HepG2 (cell line): ENCODE data around the gene RRBP1. TPM values are rescaled to one million over a fixed set of nuclear protein-coding genes. Genes with fewer than 3 reads are reported as not detected.

Source experiments
- GTF3A ChIP-seq: sonication (generic); formaldehyde crosslinking; conservative IDR thresholded peaks from 2 replicates; pipeline ENCODE4 v1.4.0; 2020; ENCODE audit warnings: mild to moderate bottlenecking, missing genetic modification reagents
- HHEX ChIP-seq: IDR thresholded peaks from 2 replicates; pipeline ENCODE4 v1.6.1; 2016; ENCODE audit warnings: control low read depth
- NCOA5 ChIP-seq: sonication (generic); formaldehyde crosslinking; IDR thresholded peaks from 2 replicates; pipeline ENCODE4 v1.4.0; 2020; ENCODE audit warnings: missing genetic modification reagents
- NR2F1 ChIP-seq, 2 experiments: fragments of 450-650 bp in 1 of 2; formaldehyde crosslinking in 1 of 2; IDR thresholded peaks; 2 replicates each; pipeline versions ENCODE4 v1.5.0 to v1.6.1; 2016 to 2020; ENCODE audit warnings: mild to moderate bottlenecking in 1 of 2, missing compliant biosample characterization in 1 of 2, missing genetic modification reagents in 1 of 2, moderate library complexity in 1 of 2
- PATZ1 ChIP-seq: sonication (generic); formaldehyde crosslinking; IDR thresholded peaks from 2 replicates; pipeline ENCODE4 v1.4.0; 2020; ENCODE audit warnings: missing genetic modification reagents
- SNRNP70 ChIP-seq: fragments of 200-400 bp; formaldehyde crosslinking; IDR thresholded peaks from 2 replicates; pipeline ENCODE4 v1.6.1; 2017; ENCODE audit warnings: mild to moderate bottlenecking, low read depth, low read length, moderate library complexity
- SPEN ChIP-seq: sonication (generic); formaldehyde crosslinking; IDR thresholded peaks from 2 replicates; pipeline ENCODE4 v1.5.1; 2020; ENCODE audit warnings: low read depth, mild to moderate bottlenecking, missing genetic modification reagents
- SRSF1 ChIP-seq: fragments of 200-400 bp; formaldehyde crosslinking; optimal IDR thresholded peaks from 2 replicates; pipeline ENCODE3; 2017; ENCODE audit warnings: mild to moderate bottlenecking, low read depth, low read length, moderate library complexity
- SRSF9 ChIP-seq: fragments of 200-400 bp; formaldehyde crosslinking; IDR thresholded peaks from 2 replicates; pipeline ENCODE4 v1.6.1; 2018; ENCODE audit warnings: borderline replicate concordance, mild to moderate bottlenecking, low read depth, low read length; ENCODE audit not compliant: insufficient read depth, poor library complexity, severe bottlenecking
- TAF15 ChIP-seq: fragments of 200-400 bp; formaldehyde crosslinking; IDR thresholded peaks from one replicate; pipeline ENCODE4 v1.6.1; 2018; ENCODE audit warnings: mild to moderate bottlenecking, low read depth, low read length; ENCODE audit not compliant: poor library complexity, severe bottlenecking
- ZFYVE20 ChIP-seq: sonication (generic); formaldehyde crosslinking; IDR thresholded peaks from 2 replicates; pipeline ENCODE4 v1.8.0; 2023; ENCODE audit warnings: low read depth, mild to moderate bottlenecking, moderate library complexity, missing genetic modification reagents, borderline replicate concordance
- ZGPAT ChIP-seq: IDR thresholded peaks from 2 replicates; pipeline ENCODE4 v1.6.1; 2016; ENCODE audit warnings: mild to moderate bottlenecking
- ZNF180 ChIP-seq: sonication (generic); formaldehyde crosslinking; IDR thresholded peaks from 2 replicates; pipeline ENCODE4 v1.4.0; 2020; ENCODE audit warnings: low read depth, missing genetic modification reagents, borderline replicate concordance
- ZNF615 ChIP-seq: sonication (generic); formaldehyde crosslinking; IDR thresholded peaks from 2 replicates; pipeline ENCODE4 v1.5.0; 2020; ENCODE audit warnings: mild to moderate bottlenecking, missing genetic modification reagents, borderline replicate concordance
- ZNF83 ChIP-seq: sonication (generic); formaldehyde crosslinking; IDR thresholded peaks from 2 replicates; pipeline ENCODE4 v1.4.0; 2020; ENCODE audit warnings: missing genetic modification reagents, mild to moderate bottlenecking, borderline replicate concordance
- polyA plus RNA-seq, 8 experiments: library from polyadenylated mRNA; depleted of rRNA in 3 of 8; stranded (reverse) in 7 of 8; unstranded in 1 of 8; fragments of >200 nt; fragmentation: Illumina TruSeq in 4 of 8; extraction: Trizol in 4 of 8; gene quantifications; 2 replicates each; pipeline versions ENCODE4 v1.2.1 to v1.2.3, GENCODE V29; 2011 to 2016; ENCODE audit warnings: low read depth in 4 of 8, missing spikeins in 1 of 8, mixed read lengths in 1 of 8; ENCODE audit not compliant: insufficient read depth in 1 of 8
- total RNA-seq, 5 experiments: library from RNA; depleted of rRNA; stranded (reverse); fragments of >200 nt; fragmentation: Illumina TruSeq; extraction: Trizol; gene quantifications; 2 replicates each; pipeline ENCODE4 v1.2.3, GENCODE V29; 2016; ENCODE audit warnings: low read depth in 1 of 5
- TF ChIP-seq, protein P1 (sequence below): IDR thresholded peaks from 2 replicates; pipeline ENCODE4 v1.6.1; 2016
- TF ChIP-seq, protein P2 (sequence below): sonication (generic); formaldehyde crosslinking; IDR thresholded peaks from 2 replicates; pipeline ENCODE4 v1.5.1; 2020; ENCODE audit warnings: missing genetic modification reagents, mild to moderate bottlenecking, borderline replicate concordance
- TF ChIP-seq, protein P3 (sequence below): IDR thresholded peaks from 2 replicates; pipeline ENCODE4 v1.6.1; 2016; ENCODE audit warnings: control low read depth
- TF ChIP-seq, protein P4 (sequence below): IDR thresholded peaks from 2 replicates; pipeline ENCODE4 v1.6.1; 2018; ENCODE audit warnings: missing genetic modification reagents

Gene RRBP1
- total and polyA plus RNA-seq, 2 of the 13 experiments (the other 11 are each of a cell fraction or from before 2014, with no cell fraction given), result 150 to 222 TPM

GRCh38 chr20:17569616-17570346 is 112.3 kb downstream of the RRBP1 start, which contains the start of gene DSTN (continued):
- TF ChIP-seq PATZ1 (CRISPR knock-in tag), result peak; percentile 47; the same call in 1 of the 2 replicates
- TF ChIP-seq ZNF83 (CRISPR knock-in tag), result no peak
- TF ChIP-seq, protein P1, sequence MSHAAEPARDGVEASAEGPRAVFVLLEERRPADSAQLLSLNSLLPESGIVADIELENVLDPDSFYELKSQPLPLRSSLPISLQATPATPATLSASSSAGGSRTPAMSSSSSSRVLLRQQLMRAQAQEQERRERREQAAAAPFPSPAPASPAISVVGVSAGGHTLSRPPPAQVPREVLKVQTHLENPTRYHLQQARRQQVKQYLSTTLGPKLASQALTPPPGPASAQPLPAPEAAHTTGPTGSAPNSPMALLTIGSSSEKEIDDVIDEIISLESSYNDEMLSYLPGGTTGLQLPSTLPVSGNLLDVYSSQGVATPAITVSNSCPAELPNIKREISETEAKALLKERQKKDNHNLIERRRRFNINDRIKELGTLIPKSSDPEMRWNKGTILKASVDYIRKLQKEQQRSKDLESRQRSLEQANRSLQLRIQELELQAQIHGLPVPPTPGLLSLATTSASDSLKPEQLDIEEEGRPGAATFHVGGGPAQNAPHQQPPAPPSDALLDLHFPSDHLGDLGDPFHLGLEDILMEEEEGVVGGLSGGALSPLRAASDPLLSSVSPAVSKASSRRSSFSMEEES (CRISPR knock-in tag), result 0 out of 2 replicates have a peak, but pooled peaks have one; percentile 41
- TF ChIP-seq SNRNP70, result no peak
- peak; percentile 41 for TF ChIP-seq TAF15
- TF ChIP-seq GTF3A (CRISPR knock-in tag), result no peak
- TF ChIP-seq SRSF9, result no peak
- TF ChIP-seq SPEN (CRISPR knock-in tag), result peak; percentile 77
- peak; percentile 96 for TF ChIP-seq ZGPAT (CRISPR knock-in tag)
- TF ChIP-seq, protein P2, sequence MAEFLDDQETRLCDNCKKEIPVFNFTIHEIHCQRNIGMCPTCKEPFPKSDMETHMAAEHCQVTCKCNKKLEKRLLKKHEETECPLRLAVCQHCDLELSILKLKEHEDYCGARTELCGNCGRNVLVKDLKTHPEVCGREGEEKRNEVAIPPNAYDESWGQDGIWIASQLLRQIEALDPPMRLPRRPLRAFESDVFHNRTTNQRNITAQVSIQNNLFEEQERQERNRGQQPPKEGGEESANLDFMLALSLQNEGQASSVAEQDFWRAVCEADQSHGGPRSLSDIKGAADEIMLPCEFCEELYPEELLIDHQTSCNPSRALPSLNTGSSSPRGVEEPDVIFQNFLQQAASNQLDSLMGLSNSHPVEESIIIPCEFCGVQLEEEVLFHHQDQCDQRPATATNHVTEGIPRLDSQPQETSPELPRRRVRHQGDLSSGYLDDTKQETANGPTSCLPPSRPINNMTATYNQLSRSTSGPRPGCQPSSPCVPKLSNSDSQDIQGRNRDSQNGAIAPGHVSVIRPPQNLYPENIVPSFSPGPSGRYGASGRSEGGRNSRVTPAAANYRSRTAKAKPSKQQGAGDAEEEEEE (CRISPR knock-in tag), result no peak
- TF ChIP-seq NR2F1 (CRISPR knock-in tag; IDR thresholded peaks at IDR 0.05), result no peak
- no peak for TF ChIP-seq ZNF180
- TF ChIP-seq, protein P3, sequence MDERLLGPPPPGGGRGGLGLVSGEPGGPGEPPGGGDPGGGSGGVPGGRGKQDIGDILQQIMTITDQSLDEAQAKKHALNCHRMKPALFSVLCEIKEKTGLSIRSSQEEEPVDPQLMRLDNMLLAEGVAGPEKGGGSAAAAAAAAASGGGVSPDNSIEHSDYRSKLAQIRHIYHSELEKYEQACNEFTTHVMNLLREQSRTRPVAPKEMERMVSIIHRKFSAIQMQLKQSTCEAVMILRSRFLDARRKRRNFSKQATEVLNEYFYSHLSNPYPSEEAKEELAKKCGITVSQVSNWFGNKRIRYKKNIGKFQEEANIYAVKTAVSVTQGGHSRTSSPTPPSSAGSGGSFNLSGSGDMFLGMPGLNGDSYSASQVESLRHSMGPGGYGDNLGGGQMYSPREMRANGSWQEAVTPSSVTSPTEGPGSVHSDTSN (CRISPR knock-in tag), result no peak
- TF ChIP-seq SRSF1, result peak; percentile 33
- TF ChIP-seq ZNF615 (CRISPR knock-in tag), result no peak
- TF ChIP-seq, protein P4, sequence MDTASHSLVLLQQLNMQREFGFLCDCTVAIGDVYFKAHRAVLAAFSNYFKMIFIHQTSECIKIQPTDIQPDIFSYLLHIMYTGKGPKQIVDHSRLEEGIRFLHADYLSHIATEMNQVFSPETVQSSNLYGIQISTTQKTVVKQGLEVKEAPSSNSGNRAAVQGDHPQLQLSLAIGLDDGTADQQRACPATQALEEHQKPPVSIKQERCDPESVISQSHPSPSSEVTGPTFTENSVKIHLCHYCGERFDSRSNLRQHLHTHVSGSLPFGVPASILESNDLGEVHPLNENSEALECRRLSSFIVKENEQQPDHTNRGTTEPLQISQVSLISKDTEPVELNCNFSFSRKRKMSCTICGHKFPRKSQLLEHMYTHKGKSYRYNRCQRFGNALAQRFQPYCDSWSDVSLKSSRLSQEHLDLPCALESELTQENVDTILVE (CRISPR knock-in tag), result no peak; the same call in 1 of the 2 replicates
- no peak for TF ChIP-seq HHEX
- no peak for TF ChIP-seq NCOA5 (CRISPR knock-in tag)
- TF ChIP-seq ZFYVE20 (CRISPR knock-in tag), result no peak
